K562 (cell line): Measurements from ENCODE around the gene PDCD6IP. TPM values are rescaled to one million over a fixed set of nuclear protein-coding genes. Genes with fewer than 3 reads are reported as not detected.

ENCODE experiments used
- EWSR1 ChIP-seq: fragments of 450-650 bp; IDR thresholded peaks from 2 replicates; pipeline ENCODE4 v1.6.1; 2018; ENCODE audit warnings: borderline replicate concordance, mild to moderate bottlenecking, low read depth, moderate library complexity; ENCODE audit not compliant: partially characterized antibody
- FOS ChIP-seq: IDR thresholded peaks from 3 replicates; pipeline ENCODE4 v1.6.1; 2011; ENCODE audit not compliant: insufficient read length; ENCODE audit errors: extremely low read depth
- FOXJ3 ChIP-seq: sonication (generic); formaldehyde crosslinking; IDR thresholded peaks from 2 replicates; pipeline ENCODE4 v1.4.0; 2020; ENCODE audit warnings: mild to moderate bottlenecking, missing genetic modification reagents
- ID3 ChIP-seq, 2 experiments: fragments of 250-450 bp in 1 of 2; fragments of 450-650 bp in 1 of 2; sonication (Bioruptor Pico) in 1 of 2; IDR thresholded peaks; 2 replicates each; pipeline versions ENCODE4 v1.6.1 to v1.8.0; 2016 to 2021; ENCODE audit warnings: mild to moderate bottlenecking in 2 of 2, moderate library complexity in 2 of 2, missing compliant biosample characterization in 1 of 2, missing genetic modification characterization in 1 of 2
- JUNB ChIP-seq: fragments of 450-650 bp; formaldehyde crosslinking; conservative IDR thresholded peaks from 2 replicates; pipeline ENCODE4 v1.4.0; 2020; ENCODE audit warnings: mild to moderate bottlenecking
- MIER1 ChIP-seq: fragments of 450-650 bp; IDR thresholded peaks from 2 replicates; pipeline ENCODE4 v1.6.1; 2016; ENCODE audit warnings: antibody characterized with exemption, mild to moderate bottlenecking, low read depth
- MNT ChIP-seq, 2 experiments: fragments of 450-650 bp; conservative IDR thresholded peaks; 2 replicates each; pipeline ENCODE4 v1.6.1; 2017; ENCODE audit warnings: mild to moderate bottlenecking in 2 of 2, moderate library complexity in 2 of 2
- PHF21A ChIP-seq: fragments of 450-650 bp; IDR thresholded peaks from 2 replicates; pipeline ENCODE4 v1.6.1; 2017; ENCODE audit warnings: low read depth, borderline replicate concordance
- POLR3A ChIP-seq: IDR thresholded peaks from 2 replicates; pipeline ENCODE4 v1.6.1; 2011; ENCODE audit warnings: borderline replicate concordance, mild to moderate bottlenecking, moderate library complexity; ENCODE audit not compliant: insufficient read length, insufficient read depth; ENCODE audit errors: extremely low read depth
- RBM15 ChIP-seq: fragments of 200-400 bp; formaldehyde crosslinking; IDR thresholded peaks from 2 replicates; pipeline ENCODE4 v1.6.1; 2018; ENCODE audit warnings: mild to moderate bottlenecking, low read length, moderate library complexity; ENCODE audit not compliant: insufficient read depth
- STAT5B ChIP-seq: fragments of 250-450 bp; sonication (Bioruptor Pico); IDR thresholded peaks from 2 replicates; pipeline ENCODE4 v1.8.0; 2021; ENCODE audit warnings: mild to moderate bottlenecking, inconsistent platforms
- TAF15 ChIP-seq: fragments of 200-400 bp; formaldehyde crosslinking; IDR thresholded peaks from 2 replicates; pipeline ENCODE4 v1.6.1; 2017; ENCODE audit warnings: mild to moderate bottlenecking, low read depth, low read length, moderate library complexity
- TFAM ChIP-seq: fragments of 250-450 bp; sonication (Bioruptor Pico); conservative IDR thresholded peaks from 2 replicates; pipeline ENCODE4 v1.5.0; 2021; ENCODE audit warnings: mild to moderate bottlenecking, moderate library complexity
- YY1 ChIP-seq, 3 experiments: IDR thresholded peaks; 2 replicates each; pipeline ENCODE4 v1.6.1; 2011; ENCODE audit warnings: low read length in 2 of 3, mild to moderate bottlenecking in 2 of 3, moderate library complexity in 2 of 3, borderline replicate concordance in 1 of 3, control low read depth in 1 of 3, low read depth in 1 of 3; ENCODE audit not compliant: insufficient read depth in 3 of 3, insufficient replicate concordance in 2 of 3, control insufficient read depth in 1 of 3, insufficient read length in 1 of 3; ENCODE audit errors: extremely low read depth in 1 of 3
- ZNF589 ChIP-seq: fragments of 200-800 bp; sonication (Bioruptor generic); IDR thresholded peaks from 2 replicates; pipeline ENCODE4 v1.6.1; 2016; ENCODE audit warnings: low read depth, missing genetic modification characterization, missing compliant biosample characterization
- ZSCAN29 ChIP-seq: fragments of 450-650 bp; IDR thresholded peaks from 2 replicates; pipeline ENCODE4 v1.6.1; 2017
- polyA plus RNA-seq, 8 experiments: library from polyadenylated mRNA; depleted of rRNA in 4 of 8; stranded (reverse) in 5 of 8; unstranded in 3 of 8; fragments of >200 nt; fragmentation: Nextera tagmentation in 2 of 8; fragmentation: Illumina TruSeq in 1 of 8; extraction: Ambion mirVana in 2 of 8; extraction: Trizol in 1 of 8; gene quantifications; 2 replicates each; pipeline versions ENCODE4 v1.2.1 to v1.2.3, GENCODE V29; 2011 to 2014; ENCODE audit warnings: inconsistent platforms in 1 of 8, missing spikeins in 1 of 8
- total RNA-seq, 7 experiments: library from RNA; depleted of rRNA in 6 of 7; stranded (reverse); fragments of >200 nt in 6 of 7; fragmentation: Illumina TruSeq in 2 of 7; extraction: Trizol in 2 of 7; gene quantifications; 2 replicates each; pipeline versions ENCODE4 v1.2.1 to v1.2.3, GENCODE V29; 2011 to 2021; ENCODE audit warnings: low replicate concordance in 1 of 7
- TF ChIP-seq, protein P1 (sequence below): fragments of 450-650 bp; formaldehyde crosslinking; IDR thresholded peaks from 2 replicates; pipeline ENCODE4 v1.4.0; 2020; ENCODE audit warnings: mild to moderate bottlenecking, mixed read lengths
- TF ChIP-seq, protein P2 (sequence below): fragments of 450-650 bp; formaldehyde crosslinking; IDR thresholded peaks from 2 replicates; pipeline ENCODE4 v1.4.0; 2020; ENCODE audit warnings: mild to moderate bottlenecking, moderate library complexity
- TF ChIP-seq, protein P3 (sequence below): fragments of 250-450 bp; sonication (Bioruptor Pico); IDR thresholded peaks from 2 replicates; pipeline ENCODE4 v1.5.0; 2020; ENCODE audit warnings: mild to moderate bottlenecking

Gene PDCD6IP
- total and polyA plus RNA-seq, 9 of the 15 experiments (the other 6 are each of a cell fraction or from before 2014, with no cell fraction given) = 40.2 to 302 (median 122) TPM

- TF ChIP-seq, protein P1, sequence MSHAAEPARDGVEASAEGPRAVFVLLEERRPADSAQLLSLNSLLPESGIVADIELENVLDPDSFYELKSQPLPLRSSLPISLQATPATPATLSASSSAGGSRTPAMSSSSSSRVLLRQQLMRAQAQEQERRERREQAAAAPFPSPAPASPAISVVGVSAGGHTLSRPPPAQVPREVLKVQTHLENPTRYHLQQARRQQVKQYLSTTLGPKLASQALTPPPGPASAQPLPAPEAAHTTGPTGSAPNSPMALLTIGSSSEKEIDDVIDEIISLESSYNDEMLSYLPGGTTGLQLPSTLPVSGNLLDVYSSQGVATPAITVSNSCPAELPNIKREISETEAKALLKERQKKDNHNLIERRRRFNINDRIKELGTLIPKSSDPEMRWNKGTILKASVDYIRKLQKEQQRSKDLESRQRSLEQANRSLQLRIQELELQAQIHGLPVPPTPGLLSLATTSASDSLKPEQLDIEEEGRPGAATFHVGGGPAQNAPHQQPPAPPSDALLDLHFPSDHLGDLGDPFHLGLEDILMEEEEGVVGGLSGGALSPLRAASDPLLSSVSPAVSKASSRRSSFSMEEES (CRISPR knock-in tag) = peak; percentile 87
- TF ChIP-seq JUNB (no peak), MIER1 (no peak; the same call in 1 of the 2 replicates), ID3 (CRISPR knock-in tag; IDR thresholded peaks at IDR 0.05) (no peak), ID3 (tag; IDR thresholded peaks at IDR 0.05) (peak; percentile 81), MNT (conservative IDR thresholded peaks at IDR 0.05) (peak; percentile 82 to 93), FOS (no peak), EWSR1 (no peak), TFAM (CRISPR knock-in tag) (no peak), YY1 (IDR thresholded peaks at IDR 0.05; ENCODE audit: borderline replicate concordance in 1 of 3, control insufficient read depth in 1 of 3, extremely low read depth in 1 of 3, insufficient read depth in 3 of 3, insufficient read length in 1 of 3, insufficient replicate concordance in 2 of 3, low read depth in 1 of 3, low read length in 2 of 3) (peak in 2 of 3 experiments; percentile 59 to 64), RBM15 (no peak), PHF21A (peak; percentile 46; the same call in 1 of the 2 replicates), POLR3A (no peak), FOXJ3 (no peak), TAF15 (no peak), ZNF589 (CRISPR knock-in tag) (no peak), STAT5B (CRISPR knock-in tag) (no peak), ZSCAN29 (no peak)
- TF ChIP-seq, protein P2, sequence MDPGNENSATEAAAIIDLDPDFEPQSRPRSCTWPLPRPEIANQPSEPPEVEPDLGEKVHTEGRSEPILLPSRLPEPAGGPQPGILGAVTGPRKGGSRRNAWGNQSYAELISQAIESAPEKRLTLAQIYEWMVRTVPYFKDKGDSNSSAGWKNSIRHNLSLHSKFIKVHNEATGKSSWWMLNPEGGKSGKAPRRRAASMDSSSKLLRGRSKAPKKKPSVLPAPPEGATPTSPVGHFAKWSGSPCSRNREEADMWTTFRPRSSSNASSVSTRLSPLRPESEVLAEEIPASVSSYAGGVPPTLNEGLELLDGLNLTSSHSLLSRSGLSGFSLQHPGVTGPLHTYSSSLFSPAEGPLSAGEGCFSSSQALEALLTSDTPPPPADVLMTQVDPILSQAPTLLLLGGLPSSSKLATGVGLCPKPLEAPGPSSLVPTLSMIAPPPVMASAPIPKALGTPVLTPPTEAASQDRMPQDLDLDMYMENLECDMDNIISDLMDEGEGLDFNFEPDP (CRISPR knock-in tag) = no peak
- TF ChIP-seq, protein P3, sequence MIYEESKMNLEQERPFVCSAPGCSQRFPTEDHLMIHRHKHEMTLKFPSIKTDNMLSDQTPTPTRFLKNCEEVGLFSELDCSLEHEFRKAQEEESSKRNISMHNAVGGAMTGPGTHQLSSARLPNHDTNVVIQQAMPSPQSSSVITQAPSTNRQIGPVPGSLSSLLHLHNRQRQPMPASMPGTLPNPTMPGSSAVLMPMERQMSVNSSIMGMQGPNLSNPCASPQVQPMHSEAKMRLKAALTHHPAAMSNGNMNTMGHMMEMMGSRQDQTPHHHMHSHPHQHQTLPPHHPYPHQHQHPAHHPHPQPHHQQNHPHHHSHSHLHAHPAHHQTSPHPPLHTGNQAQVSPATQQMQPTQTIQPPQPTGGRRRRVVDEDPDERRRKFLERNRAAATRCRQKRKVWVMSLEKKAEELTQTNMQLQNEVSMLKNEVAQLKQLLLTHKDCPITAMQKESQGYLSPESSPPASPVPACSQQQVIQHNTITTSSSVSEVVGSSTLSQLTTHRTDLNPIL (CRISPR knock-in tag) = 0 out of 2 replicates have a peak, but pooled peaks have one; percentile 48
These were observed at the start of gene PDCD6IP (continued) for GRCh38 chr3:33798418-33799201.
